Mammary epithelial cell (primary cell): ENCODE data around the gene TENM4.

ENCODE experiments used
- EZH2 ChIP-seq: IDR thresholded peaks from 2 replicates; pipeline ENCODE4 v1.6.1; 2012; ENCODE audit warnings: low read length, inconsistent platforms, borderline replicate concordance
- TF ChIP-seq, protein P1 (sequence below), 2 donors: IDR thresholded peaks in 1 of 2; conservative IDR thresholded peaks in 1 of 2; 2 replicates each; pipeline ENCODE4 v1.5.1; 2011 to 2012; ENCODE audit warnings: inconsistent platforms in 2 of 2, low read length in 2 of 2, mild to moderate bottlenecking in 2 of 2, control low read depth in 1 of 2, low read depth in 1 of 2; ENCODE audit not compliant: insufficient read depth in 1 of 2; ENCODE audit errors: extremely low read depth in 1 of 2

DNA sequence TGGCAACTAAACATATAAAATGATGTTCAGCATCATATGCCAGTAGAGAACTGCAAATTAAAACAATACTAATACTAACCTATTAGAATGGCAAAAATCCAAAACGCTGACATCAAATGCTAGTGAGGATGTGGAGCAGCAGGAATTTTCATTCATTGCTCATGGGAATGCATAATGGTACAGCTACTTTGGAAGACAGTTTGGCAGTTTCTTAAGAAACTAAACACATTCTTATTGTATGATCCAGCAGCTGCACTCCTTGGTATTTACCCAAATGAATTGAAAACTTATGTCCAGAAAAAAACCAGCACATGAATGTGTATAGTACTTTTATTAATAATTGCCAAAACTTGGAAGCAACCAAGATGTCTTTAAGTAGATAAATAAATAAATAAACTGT, 258.0 kb downstream of the TENM4 start:
- TF ChIP-seq EZH2 = no peak
- TF ChIP-seq, protein P1, sequence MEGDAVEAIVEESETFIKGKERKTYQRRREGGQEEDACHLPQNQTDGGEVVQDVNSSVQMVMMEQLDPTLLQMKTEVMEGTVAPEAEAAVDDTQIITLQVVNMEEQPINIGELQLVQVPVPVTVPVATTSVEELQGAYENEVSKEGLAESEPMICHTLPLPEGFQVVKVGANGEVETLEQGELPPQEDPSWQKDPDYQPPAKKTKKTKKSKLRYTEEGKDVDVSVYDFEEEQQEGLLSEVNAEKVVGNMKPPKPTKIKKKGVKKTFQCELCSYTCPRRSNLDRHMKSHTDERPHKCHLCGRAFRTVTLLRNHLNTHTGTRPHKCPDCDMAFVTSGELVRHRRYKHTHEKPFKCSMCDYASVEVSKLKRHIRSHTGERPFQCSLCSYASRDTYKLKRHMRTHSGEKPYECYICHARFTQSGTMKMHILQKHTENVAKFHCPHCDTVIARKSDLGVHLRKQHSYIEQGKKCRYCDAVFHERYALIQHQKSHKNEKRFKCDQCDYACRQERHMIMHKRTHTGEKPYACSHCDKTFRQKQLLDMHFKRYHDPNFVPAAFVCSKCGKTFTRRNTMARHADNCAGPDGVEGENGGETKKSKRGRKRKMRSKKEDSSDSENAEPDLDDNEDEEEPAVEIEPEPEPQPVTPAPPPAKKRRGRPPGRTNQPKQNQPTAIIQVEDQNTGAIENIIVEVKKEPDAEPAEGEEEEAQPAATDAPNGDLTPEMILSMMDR (conservative IDR thresholded peaks at IDR 0.05 in 1 of 2, IDR thresholded peaks at IDR 0.05 in 1 of 2; ENCODE audit: extremely low read depth in 1 of 2, insufficient read depth in 1 of 2, low read depth in 1 of 2, low read length in 2 of 2) = no peak
